ENCODE data around the gene ASIC1. TPM values are rescaled to one million over a fixed set of nuclear protein-coding genes. Genes with fewer than 3 reads are reported as not detected.
A peak's percentile ranks its signal among the peaks of the same experiment; 100 is the strongest.

The ASIC1 gene
- total and polyA plus RNA-seq, 2 of the 13 experiments (the other 11 are each of a cell fraction or from before 2014, with no cell fraction given): 0.44 to 1.5 TPM

GRCh38 chr12:50025187-50026059 lies 32.0 kb upstream of the ASIC1 start, which contains the start of gene RACGAP1 (continued):
- TF ChIP-seq PRDM15 (CRISPR knock-in tag; IDR thresholded peaks at IDR 0.05): peak; percentile 66
- peak; percentile 100 for TF ChIP-seq ZNF362 (CRISPR knock-in tag; IDR thresholded peaks at IDR 0.05; ENCODE audit: borderline replicate concordance)
- no peak for TF ChIP-seq ATAD3A (CRISPR knock-in tag; IDR thresholded peaks at IDR 0.05)
- TF ChIP-seq ZNF772 (CRISPR knock-in tag; IDR thresholded peaks at IDR 0.05): 0 out of 2 replicates have a peak, but pooled peaks have one; percentile 76
- peak; percentile 81; the same call in 1 of the 2 replicates for TF ChIP-seq KDM2A (CRISPR knock-in tag; IDR thresholded peaks at IDR 0.05; ENCODE audit: borderline replicate concordance, low read depth)
- TF ChIP-seq ZHX1 (CRISPR knock-in tag; IDR thresholded peaks at IDR 0.05; ENCODE audit: low read depth): peak; percentile 87
- peak; percentile 85; the same call in 1 of the 2 replicates for TF ChIP-seq LCORL (IDR thresholded peaks at IDR 0.05)
- TF ChIP-seq LCORL (CRISPR knock-in tag; IDR thresholded peaks at IDR 0.05): peak; percentile 70; the same call in 1 of the 2 replicates
- TF ChIP-seq ZNF230 (CRISPR knock-in tag; IDR thresholded peaks at IDR 0.05): no peak
- peak; percentile 71; the same call in 1 of the 2 replicates for TF ChIP-seq ATF2 (CRISPR knock-in tag; IDR thresholded peaks at IDR 0.05)
- TF ChIP-seq RFXAP (CRISPR knock-in tag; IDR thresholded peaks at IDR 0.05; ENCODE audit: borderline replicate concordance): peak; percentile 76
- peak; percentile 95 for TF ChIP-seq FOXM1 (CRISPR knock-in tag; IDR thresholded peaks at IDR 0.05)
- TF ChIP-seq YEATS2 (CRISPR knock-in tag; IDR thresholded peaks at IDR 0.05; ENCODE audit: borderline replicate concordance): peak; percentile 88; the same call in 1 of the 2 replicates
- 0 out of 2 replicates have a peak, but pooled peaks have one; percentile 28 for TF ChIP-seq ZNF414 (CRISPR knock-in tag; IDR thresholded peaks at IDR 0.05)
- TF ChIP-seq ZNF180 (CRISPR knock-in tag; IDR thresholded peaks at IDR 0.05; ENCODE audit: borderline replicate concordance, low read depth): no peak
- peak; percentile 18; the same call in 1 of the 2 replicates for TF ChIP-seq ZNF263 (CRISPR knock-in tag; IDR thresholded peaks at IDR 0.05)
- TF ChIP-seq ZNF589 (CRISPR knock-in tag; conservative IDR thresholded peaks at IDR 0.05): peak; percentile 70; the same call in 1 of the 2 replicates
- peak; percentile 62 for TF ChIP-seq HNRNPLL (IDR thresholded peaks at IDR 0.05; ENCODE audit: low read depth, low read length, poor library complexity, severe bottlenecking)

Data from HepG2 (cell line).